Neural cell (in vitro differentiated cells): Measurements from ENCODE around the gene UBL3. TPM values are rescaled to one million over a fixed set of nuclear protein-coding genes. Genes with fewer than 3 reads are reported as not detected.

Experiments
- H2AFZ ChIP-seq: fragments of 200-600, 300-800 bp; sonication (generic), shearing (Covaris generic); 2 replicates; pipeline ENCODE4 v1.6.0; 2014; ENCODE audit warnings: low read depth, mild to moderate bottlenecking, antibody characterized with exemption, low read length, moderate library complexity
- H3F3A ChIP-seq: fragments of 200-600 bp; shearing (Covaris generic); 2 replicates; pipeline ENCODE4 v1.6.1; 2016; ENCODE audit warnings: mild to moderate bottlenecking, moderate library complexity, mixed read lengths, antibody characterized with exemption, low read length; ENCODE audit not compliant: insufficient read depth, poor library complexity, severe bottlenecking
- H3K27ac ChIP-seq: fragments of 200-600, 300-800 bp; sonication (generic), shearing (Covaris generic); 2 replicates; pipeline ENCODE4 v1.5.1; 2014; ENCODE audit warnings: mild to moderate bottlenecking, low read length, moderate library complexity
- H3K27me3 ChIP-seq: fragments of 300-800, 200-600 bp; sonication (generic), shearing (Covaris generic); 2 replicates; pipeline ENCODE4 v1.6.0; 2014; ENCODE audit warnings: mild to moderate bottlenecking, low read depth, low read length, moderate library complexity; ENCODE audit not compliant: insufficient read depth
- H3K36me3 ChIP-seq: fragments of 300-800, 200-600 bp; sonication (generic), shearing (Covaris generic); 2 replicates; pipeline ENCODE4 v1.5.1; 2014; ENCODE audit warnings: mild to moderate bottlenecking, antibody characterized with exemption, low read length, moderate library complexity; ENCODE audit not compliant: insufficient read depth
- H3K4me2 ChIP-seq: fragments of 300-800, 200-600 bp; sonication (generic), shearing (Covaris generic); 2 replicates; pipeline ENCODE4 v1.6.0; 2014; ENCODE audit warnings: mild to moderate bottlenecking, low read length
- H3K4me3 ChIP-seq: fragments of 300-800, 200-600 bp; sonication (generic), shearing (Covaris generic); 2 replicates; pipeline ENCODE4 v1.5.1; 2014; ENCODE audit warnings: mild to moderate bottlenecking, low read length, moderate library complexity
- H3K79me2 ChIP-seq: fragments of 200-600 bp; shearing (Covaris generic); replicated peaks from 2 replicates; pipeline ENCODE4 v1.6.0; 2014; ENCODE audit warnings: mild to moderate bottlenecking, low read length, moderate library complexity; ENCODE audit not compliant: insufficient read depth
- H3K9ac ChIP-seq: fragments of 300-800, 200-600 bp; sonication (generic), shearing (Covaris generic); 2 replicates; pipeline ENCODE4 v1.6.1; 2016; ENCODE audit warnings: mild to moderate bottlenecking, low read length, mixed read lengths
- H3K9me2 ChIP-seq: fragments of 200-600 bp; shearing (Covaris generic); 2 replicates; pipeline ENCODE4 v1.6.1; 2016; ENCODE audit warnings: mild to moderate bottlenecking, low read length, mixed read lengths; ENCODE audit not compliant: insufficient read depth
- H3K9me3 ChIP-seq: fragments of 200-600, 300-800 bp; sonication (generic), shearing (Covaris generic); 2 replicates; pipeline ENCODE4 v1.6.1; 2016; ENCODE audit warnings: mild to moderate bottlenecking, mixed run types, low read length, moderate library complexity, mixed read lengths
- H4K20me1 ChIP-seq: fragments of 200-600 bp; shearing (Covaris generic); 2 replicates; pipeline ENCODE4 v1.6.1; 2016; ENCODE audit warnings: mild to moderate bottlenecking, mixed run types; ENCODE audit not compliant: insufficient read depth
- CTCF ChIP-seq: fragments of 450-650 bp; IDR thresholded peaks from 2 replicates; pipeline ENCODE4 v1.5.1; 2014; ENCODE audit warnings: antibody characterized with exemption, mild to moderate bottlenecking, moderate library complexity; ENCODE audit not compliant: poor library complexity, severe bottlenecking
- EP300 ChIP-seq: fragments of 450-650 bp; conservative IDR thresholded peaks from 2 replicates; pipeline ENCODE4 v1.6.1; 2014; ENCODE audit warnings: antibody characterized with exemption, mild to moderate bottlenecking, moderate library complexity; ENCODE audit not compliant: poor library complexity, severe bottlenecking
- EZH2 ChIP-seq: fragments of 200-600, 300-800 bp; shearing (Covaris generic), sonication (generic); IDR thresholded peaks from 2 replicates; pipeline ENCODE4 v1.6.1; 2014; ENCODE audit warnings: antibody characterized with exemption, low read length, borderline replicate concordance, mild to moderate bottlenecking; ENCODE audit not compliant: insufficient read depth, poor library complexity, severe bottlenecking
- MXI1 ChIP-seq: fragments of 450-650 bp; conservative IDR thresholded peaks from 2 replicates; pipeline ENCODE4 v1.6.1; 2014; ENCODE audit warnings: antibody characterized with exemption, mild to moderate bottlenecking; ENCODE audit not compliant: poor library complexity, severe bottlenecking
- POLR2AphosphoS5 ChIP-seq: IDR thresholded peaks from 2 replicates; pipeline ENCODE4 v1.6.1; 2012
- RAD21 ChIP-seq: fragments of 450-650 bp; conservative IDR thresholded peaks from 2 replicates; pipeline ENCODE4 v1.6.1; 2014; ENCODE audit warnings: antibody characterized with exemption, mild to moderate bottlenecking, moderate library complexity
- REST ChIP-seq: IDR thresholded peaks from 2 replicates; pipeline ENCODE4 v1.6.1; 2012; ENCODE audit warnings: borderline replicate concordance
- SMC3 ChIP-seq: fragments of 450-650 bp; conservative IDR thresholded peaks from 2 replicates; pipeline ENCODE4 v1.6.1; 2014; ENCODE audit warnings: antibody characterized with exemption, mild to moderate bottlenecking, moderate library complexity; ENCODE audit not compliant: poor library complexity
- TAF1 ChIP-seq: IDR thresholded peaks from 2 replicates; pipeline ENCODE4 v1.6.1; 2012; ENCODE audit warnings: low read depth
- polyA plus RNA-seq: library from polyadenylated mRNA; depleted of rRNA; stranded (reverse); fragments of >200 nt; gene quantifications from 2 replicates; pipeline ENCODE4 v1.2.3, GENCODE V29; 2014

Gene UBL3
- polyA plus RNA-seq, 1 donor from 2014 or later: 35.8 TPM

- H3K79me2 ChIP-seq: no peaks in the 10 kb centered on the region
- no peaks in the 10 kb centered on the region for H3K9me3 ChIP-seq
- no peak overlapping the region for H3K27ac ChIP-seq
- no peaks in the 10 kb centered on the region for H3K9me2 ChIP-seq
- no peak for TF ChIP-seq RAD21
- no peak for TF ChIP-seq TAF1
- no peak for TF ChIP-seq MXI1
- TF ChIP-seq SMC3: no peak
- TF ChIP-seq CTCF: no peak
- no peak for TF ChIP-seq POLR2AphosphoS5
- no peak for TF ChIP-seq EP300
- no peak for TF ChIP-seq EZH2
- TF ChIP-seq REST: no peak
- H3F3A ChIP-seq: no peaks in the 10 kb centered on the region
- no peak overlapping the region for H3K9ac ChIP-seq
- no peak overlapping the region for H3K4me2 ChIP-seq
- no peaks in the 10 kb centered on the region for H3K27me3 ChIP-seq
- no peak overlapping the region for H2AFZ ChIP-seq
- H3K4me3 ChIP-seq: no peak overlapping the region
- H4K20me1 ChIP-seq: no peaks in the 10 kb centered on the region
- no peaks in the 10 kb centered on the region for H3K36me3 ChIP-seq
These were observed 96.6 kb downstream of the UBL3 start for GRCh38 chr13:29753618-29754472.

- Histone ChIP-seq H3K27me3 (no peaks in the 10 kb centered on the region), H3K27ac (no peak overlapping the region), H2AFZ (no peak overlapping the region), H3F3A (no peaks in the 10 kb centered on the region), H3K9ac (no peak overlapping the region), H3K4me3 (no peak overlapping the region), H3K36me3 (no peaks in the 10 kb centered on the region), H3K4me2 (no peak overlapping the region), H3K9me2 (no peaks in the 10 kb centered on the region), H4K20me1 (no peaks in the 10 kb centered on the region), H3K9me3 (no peaks in the 10 kb centered on the region), H3K79me2 (no peaks in the 10 kb centered on the region)
- TF ChIP-seq REST: no peak
- no peak for TF ChIP-seq MXI1
- no peak for TF ChIP-seq EZH2
- TF ChIP-seq EP300: no peak
- TF ChIP-seq SMC3: no peak
- no peak for TF ChIP-seq RAD21
- no peak for TF ChIP-seq CTCF
- no peak for TF ChIP-seq TAF1
- no peak for TF ChIP-seq POLR2AphosphoS5
These were observed 98.2 kb downstream of the UBL3 start for GRCh38 chr13:29752175-29752574.
